GM12891 (cell line): ENCODE results near the gene EFCAB11.

ENCODE experiments used
- DNase-seq: peaks from one replicate; pipeline ENCODE4 v3.0.0; 2011; ENCODE audit warnings: low spot score; ENCODE audit not compliant: insufficient read length
- FAIRE-seq: peaks from 2 replicates; lab custom pipeline; 2011; peaks lifted over from hg19 to GRCh38; lab: Jason Lieb, UNC
- PAX5 ChIP-seq: IDR thresholded peaks from 2 replicates; pipeline ENCODE4 v1.6.1; 2011; ENCODE audit warnings: low read length, moderate library complexity, mild to moderate bottlenecking; ENCODE audit not compliant: insufficient read depth, severe bottlenecking
- POLR2A ChIP-seq: IDR thresholded peaks from 2 replicates; pipeline ENCODE4 v1.6.1; 2011; ENCODE audit warnings: low read depth, low read length, control low read depth
- POLR2AphosphoS5 ChIP-seq: IDR thresholded peaks from 2 replicates; pipeline ENCODE4 v1.6.1; 2011; ENCODE audit warnings: low read depth, low read length, control low read depth
- POU2F2 ChIP-seq: IDR thresholded peaks from 2 replicates; pipeline ENCODE4 v1.6.1; 2011; ENCODE audit warnings: low read depth, mild to moderate bottlenecking, control low read depth, low read length, moderate library complexity
- SPI1 ChIP-seq: IDR thresholded peaks from 2 replicates; pipeline ENCODE4 v1.6.1; 2011; ENCODE audit warnings: low read depth, low read length, control low read depth
- TAF1 ChIP-seq: IDR thresholded peaks from 2 replicates; pipeline ENCODE4 v1.6.1; 2011; ENCODE audit warnings: low read depth, low read length, control low read depth

EFCAB11 gene

GRCh38 chr14:89810101-89810500 is 144.4 kb downstream of the EFCAB11 start:
- TF ChIP-seq PAX5 (no peak), POLR2AphosphoS5 (no peak), POU2F2 (no peak), POLR2A (no peak), SPI1 (no peak), TAF1 (no peak)
- no peak for FAIRE-seq
- DNase-seq, result no peak

GRCh38 chr14:89807892-89808291 is 146.6 kb downstream of the EFCAB11 start:
- TF ChIP-seq PAX5, result no peak
- no peak for TF ChIP-seq POU2F2
- no peak for TF ChIP-seq SPI1
- no peak for TF ChIP-seq POLR2A
- no peak for TF ChIP-seq POLR2AphosphoS5
- no peak for TF ChIP-seq TAF1
- FAIRE-seq (no peak), DNase-seq (no peak)

GRCh38 chr14:89807151-89807550 is 147.4 kb downstream of the EFCAB11 start:
- FAIRE-seq, result no peak
- TF ChIP-seq POU2F2, result no peak
- TF ChIP-seq PAX5, result no peak
- no peak for TF ChIP-seq TAF1
- no peak for TF ChIP-seq POLR2A
- TF ChIP-seq SPI1, result no peak
- TF ChIP-seq POLR2AphosphoS5, result no peak

GRCh38 chr14:89806451-89806850 is 148.1 kb downstream of the EFCAB11 start:
- DNase-seq (no peak), FAIRE-seq (no peak)
- no peak for TF ChIP-seq PAX5

More at GRCh38 chr14:89807151-89807550, 147.4 kb downstream of the EFCAB11 start:
- no peak for DNase-seq

GRCh38 chr14:89805501-89805900 is 149.0 kb downstream of the EFCAB11 start:
- no peak for TF ChIP-seq POLR2AphosphoS5
- TF ChIP-seq POU2F2, result no peak
- TF ChIP-seq POLR2A, result no peak
- TF ChIP-seq SPI1, result no peak
- TF ChIP-seq TAF1, result no peak
- no peak for TF ChIP-seq PAX5
- FAIRE-seq (no peak), DNase-seq (no peak)

GRCh38 chr14:89803542-89803941 is 151.0 kb downstream of the EFCAB11 start:
- TF ChIP-seq PAX5 (no peak), POLR2A (no peak), POU2F2 (no peak), TAF1 (no peak), POLR2AphosphoS5 (no peak), SPI1 (no peak)
- no peak for DNase-seq
- FAIRE-seq, result no peak

- no peak for FAIRE-seq
- TF ChIP-seq PAX5 (no peak), POU2F2 (no peak)
- no peak for DNase-seq
Measured at GRCh38 chr14:89801136-89801535, 153.4 kb downstream of the EFCAB11 start.

GRCh38 chr14:89798212-89798773 is 156.2 kb downstream of the EFCAB11 start:
- TF ChIP-seq POLR2A (no peak), PAX5 (no peak), POU2F2 (no peak), POLR2AphosphoS5 (no peak), TAF1 (no peak), SPI1 (no peak)
- no peak for DNase-seq
- FAIRE-seq, result no peak

GRCh38 chr14:89797148-89797547 is 157.4 kb downstream of the EFCAB11 start:
- FAIRE-seq (no peak), DNase-seq (no peak)
- TF ChIP-seq POLR2A (no peak), POLR2AphosphoS5 (no peak), POU2F2 (no peak)

- TF ChIP-seq TAF1, result no peak
- no peak for TF ChIP-seq POLR2A
- no peak for TF ChIP-seq SPI1
- no peak for TF ChIP-seq POU2F2
- no peak for TF ChIP-seq PAX5
- TF ChIP-seq POLR2AphosphoS5, result no peak
- FAIRE-seq (no peak), DNase-seq (no peak)
Measured at GRCh38 chr14:89794096-89794495, 160.4 kb downstream of the EFCAB11 start.

GRCh38 chr14:89793367-89793716 is 161.2 kb downstream of the EFCAB11 start:
- no peak for DNase-seq
- TF ChIP-seq POU2F2 (no peak), PAX5 (no peak), SPI1 (no peak), POLR2AphosphoS5 (no peak), TAF1 (no peak), POLR2A (no peak)
- FAIRE-seq, result no peak
